ENCODE results near the gene SHC1.

Gene SHC1

DNA sequence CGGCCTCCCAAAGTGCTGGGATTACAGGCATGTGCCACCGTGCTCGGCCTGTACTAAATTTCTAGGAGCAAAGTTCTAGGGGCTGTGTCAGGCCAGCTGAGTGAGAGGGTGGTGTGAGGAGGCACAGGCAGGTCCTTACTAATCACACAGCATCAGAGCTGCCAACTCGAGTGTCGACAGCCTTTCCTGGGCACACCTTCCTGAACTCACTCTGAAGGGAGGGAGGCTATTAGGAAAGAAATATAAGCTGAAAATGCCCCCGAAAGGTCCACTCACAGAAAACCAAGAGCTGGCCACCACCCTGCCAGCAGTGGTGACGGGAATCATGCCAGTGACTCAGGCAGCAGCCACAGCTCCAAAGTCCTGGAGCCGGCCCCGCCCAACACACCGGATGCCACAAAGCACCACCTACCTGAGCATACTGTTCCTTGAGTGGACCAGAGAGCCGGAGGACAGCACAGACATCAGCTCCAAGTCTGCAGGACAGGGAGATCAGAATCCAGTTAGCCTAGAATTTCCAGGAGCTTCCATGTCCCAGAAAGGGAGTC is 38.5 kb downstream of the SHC1 start:
- H3K27me3 ChIP-seq = no peaks in the 10 kb centered on the region
- no peak for TF ChIP-seq Cebpa-rat (IDR thresholded peaks at IDR 0.05)
- peaks cover 9 to 32% (median 15%) of the 10 kb centered on the region in 10 experiments for H3K4me1 ChIP-seq
- H4K20me1 ChIP-seq = no peaks in the 10 kb centered on the region
- no peaks in the 10 kb centered on the region for H3K9me3 ChIP-seq (replicated peaks in 1 of 11)
- no peak overlapping the region for H3K4me3 ChIP-seq
- H3K36me3 ChIP-seq = peaks cover 18 to 50% (median 37%) of the 10 kb centered on the region in 11 experiments; a peak in 21 of 22 replicates
- no peak overlapping the region for H3K4me2 ChIP-seq
- 0 out of 22 replicates have a peak overlapping the region, but pooled peaks of 1 of the 11 experiments have one; percentile 15 for H3K9ac ChIP-seq
- no peak overlapping the region for H3K27ac ChIP-seq

GRCh38 chr1:154926201-154926600 is 44.3 kb downstream of the SHC1 start:
- no peaks in the 10 kb centered on the region for H4K20me1 ChIP-seq
- no peak overlapping the region for H3K9ac ChIP-seq
- TF ChIP-seq Cebpa-rat (IDR thresholded peaks at IDR 0.05) = no peak
- H3K36me3 ChIP-seq = peaks cover 58 to 96% (median 76%) of the 10 kb centered on the region in 11 experiments
- H3K4me1 ChIP-seq = peaks cover 9 to 21% (median 12%) of the 10 kb centered on the region in 10 experiments; a peak in 19 of 20 replicates
- H3K9me3 ChIP-seq (replicated peaks in 1 of 11) = no peaks in the 10 kb centered on the region
- no peak overlapping the region for H3K4me3 ChIP-seq
- H3K27ac ChIP-seq = no peak overlapping the region
- H3K27me3 ChIP-seq = no peaks in the 10 kb centered on the region
- peak overlapping the region in 8 of 11 experiments; percentile 8 to 50 (median 35); a peak in 11 of 22 replicates for H3K4me2 ChIP-seq

- Histone ChIP-seq H3K9ac (no peak overlapping the region), H3K4me3 (no peak overlapping the region), H3K27ac (no peak overlapping the region; a peak in 1 of 22 replicates), H3K4me1 (peaks cover 9 to 20% (median 12%) of the 10 kb centered on the region in 10 experiments; a peak in 19 of 20 replicates), H3K4me2 (peak overlapping the region in 9 of 11 experiments; percentile 4 to 50 (median 34); a peak in 11 of 22 replicates), H3K27me3 (no peaks in the 10 kb centered on the region), H3K9me3 (replicated peaks in 1 of 11) (no peaks in the 10 kb centered on the region), H4K20me1 (no peaks in the 10 kb centered on the region), H3K36me3 (peaks cover 56 to 94% (median 73%) of the 10 kb centered on the region in 11 experiments)
- no peak for TF ChIP-seq Cebpa-rat (IDR thresholded peaks at IDR 0.05)
Measured at GRCh38 chr1:154925335-154926170, 45.0 kb downstream of the SHC1 start.

DNA sequence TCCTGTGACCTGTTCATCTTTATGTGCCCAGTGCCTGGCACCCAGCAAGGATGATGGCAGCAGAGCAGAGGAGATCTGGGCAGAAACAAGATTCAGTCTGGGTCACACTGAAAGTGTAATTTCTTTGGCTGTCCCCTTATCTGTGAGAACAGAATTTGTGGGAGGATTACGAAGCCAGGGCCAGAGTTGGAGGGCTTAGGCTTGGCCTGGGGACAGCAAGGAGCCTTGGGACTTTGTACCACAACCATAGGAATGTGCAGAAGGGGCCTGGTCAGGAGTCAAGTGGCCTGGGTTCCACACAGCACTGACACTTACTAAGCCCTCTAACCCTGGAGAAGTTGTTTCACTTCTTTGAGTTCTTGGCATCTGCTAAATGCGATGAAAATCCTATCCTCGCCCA is 46.9 kb downstream of the SHC1 start:
- H3K36me3 ChIP-seq = peaks cover 50 to 80% (median 60%) of the 10 kb centered on the region in 11 experiments
- H3K4me1 ChIP-seq = peaks cover 9 to 20% (median 12%) of the 10 kb centered on the region in 10 experiments; a peak in 19 of 20 replicates
- H4K20me1 ChIP-seq = no peaks in the 10 kb centered on the region
- no peak overlapping the region for H3K9ac ChIP-seq
- no peak overlapping the region for H3K4me3 ChIP-seq
- no peak overlapping the region for H3K4me2 ChIP-seq
- no peaks in the 10 kb centered on the region for H3K9me3 ChIP-seq (replicated peaks in 1 of 11)
- no peak overlapping the region for H3K27ac ChIP-seq
- TF ChIP-seq Cebpa-rat (IDR thresholded peaks at IDR 0.05) = no peak
- no peaks in the 10 kb centered on the region for H3K27me3 ChIP-seq

GRCh38 chr1:154913273-154913672 is 57.3 kb downstream of the SHC1 start:
- Histone ChIP-seq H4K20me1 (no peaks in the 10 kb centered on the region), H3K9me3 (replicated peaks in 1 of 11) (peaks cover 13 to 30% (median 25%) of the 10 kb centered on the region in 11 experiments), H3K4me1 (no peaks in the 10 kb centered on the region), H3K9ac (no peak overlapping the region), H3K4me3 (no peak overlapping the region), H3K36me3 (peaks cover 0 to 7% (median 0%) of the 10 kb centered on the region in 11 experiments; a peak in 5 of 22 replicates), H3K27me3 (no peaks in the 10 kb centered on the region), H3K4me2 (no peak overlapping the region), H3K27ac (no peak overlapping the region)
- no peak for TF ChIP-seq Cebpa-rat (IDR thresholded peaks at IDR 0.05)

DNA sequence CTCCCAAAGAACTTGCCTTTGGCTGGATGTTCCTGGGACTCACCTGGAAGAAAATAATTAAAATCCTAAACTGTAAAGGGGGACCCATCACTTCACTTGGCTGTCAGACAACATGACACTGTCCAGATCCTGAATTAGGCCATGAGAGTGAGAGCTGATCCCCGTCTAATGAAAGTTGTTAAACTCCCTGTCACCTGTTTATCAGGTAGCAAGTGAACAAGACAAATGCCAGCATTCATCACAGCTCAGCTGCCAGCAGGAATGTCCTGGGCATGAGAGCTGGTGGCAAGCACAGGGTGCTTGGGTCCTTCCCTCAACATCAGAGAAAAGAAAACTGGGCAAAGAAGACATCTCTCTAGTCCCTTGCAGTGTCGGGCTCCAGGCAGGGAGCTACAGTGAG is 57.8 kb downstream of the SHC1 start:
- Histone ChIP-seq H3K27me3 (no peaks in the 10 kb centered on the region), H3K4me2 (no peak overlapping the region), H3K4me1 (no peaks in the 10 kb centered on the region), H4K20me1 (no peaks in the 10 kb centered on the region), H3K27ac (no peak overlapping the region), H3K36me3 (peaks cover 0 to 7% (median 0%) of the 10 kb centered on the region in 11 experiments; a peak in 5 of 22 replicates), H3K9me3 (replicated peaks in 1 of 11) (peaks cover 18 to 35% (median 30%) of the 10 kb centered on the region in 11 experiments), H3K4me3 (no peak overlapping the region), H3K9ac (no peak overlapping the region)
- TF ChIP-seq Cebpa-rat (IDR thresholded peaks at IDR 0.05) = no peak

Data from BLaER1 treated with 17β-estradiol and CSF1 and Interleukin-3, amounts not matched to agents 10 nM and 100 nM (cell line).